ENCODE results near the gene LIF.
"Not testable (repeated sequence)": the region's sequence is repeated elsewhere in the genome, so short reads cannot be mapped to it uniquely, and the experiment has no call there.

LIF gene

DNA sequence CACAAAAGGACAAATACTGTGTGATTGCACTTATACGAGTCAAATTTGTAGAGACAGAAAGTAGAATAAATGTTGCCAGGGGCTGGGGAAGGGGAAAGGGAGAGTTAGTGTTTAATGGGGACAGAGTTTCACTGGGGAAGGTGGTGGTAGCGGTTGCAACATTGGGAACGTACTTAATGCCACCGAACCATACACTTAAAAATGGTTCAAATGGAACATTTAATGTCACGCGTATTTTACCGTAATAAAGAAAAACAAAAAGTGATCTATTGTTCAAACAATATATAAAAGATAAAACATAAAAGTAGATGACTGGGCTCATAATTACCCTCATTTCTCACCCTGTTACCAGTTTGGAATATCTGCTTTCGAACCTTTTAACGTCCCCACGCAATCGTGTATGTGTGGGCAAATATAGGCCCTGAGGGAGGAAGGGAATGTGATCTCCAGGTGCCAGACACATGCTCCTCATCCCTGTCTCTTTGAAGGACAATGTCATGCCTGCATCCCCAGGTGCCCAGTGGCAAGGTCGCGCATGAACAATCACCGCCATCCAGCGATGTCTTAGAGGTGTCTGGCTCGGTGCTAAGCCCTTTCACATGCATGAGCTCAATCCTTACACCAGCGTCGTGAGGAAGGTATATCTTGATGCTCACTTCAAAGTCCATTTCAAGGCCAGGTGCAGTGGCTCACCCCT is 35.3 kb downstream of the LIF start:
- no peak for DNase-seq

DNA sequence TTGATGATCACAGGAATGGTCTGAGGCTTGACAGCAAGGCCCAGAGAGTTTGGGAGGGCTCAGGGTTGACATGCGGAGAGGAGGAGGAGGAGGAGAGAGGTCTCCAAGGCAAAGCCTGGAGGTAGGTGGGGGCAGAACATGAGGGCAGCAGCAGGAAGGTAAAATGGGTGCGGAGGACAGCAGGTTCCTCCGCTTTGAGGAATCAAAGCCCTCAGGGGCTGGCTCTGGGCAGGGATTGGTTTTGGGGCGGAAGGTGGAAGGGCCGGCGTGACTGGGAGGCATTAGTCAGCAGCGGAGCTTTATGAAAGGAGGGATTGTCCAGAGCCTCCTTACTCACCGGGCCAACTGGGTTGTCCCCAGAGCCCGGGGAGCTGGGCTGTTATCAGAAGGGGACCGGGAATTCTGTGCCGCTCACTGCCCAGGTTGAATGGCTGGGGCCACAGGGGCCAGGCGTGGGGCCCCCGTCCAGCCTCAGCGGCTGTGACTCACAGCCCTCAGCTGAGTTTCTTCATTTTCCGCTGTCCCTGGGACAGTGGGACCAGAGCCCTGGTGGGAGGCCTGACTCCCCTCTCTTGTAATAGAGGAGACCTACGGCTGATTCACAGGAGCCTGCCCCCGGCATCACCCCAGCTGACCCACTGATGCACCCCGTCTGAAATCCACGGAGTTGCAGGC is 36.2 kb downstream of the LIF start:
- peak in 27 of 51 donors; percentile 8 to 76 (median 43) for DNase-seq

DNA sequence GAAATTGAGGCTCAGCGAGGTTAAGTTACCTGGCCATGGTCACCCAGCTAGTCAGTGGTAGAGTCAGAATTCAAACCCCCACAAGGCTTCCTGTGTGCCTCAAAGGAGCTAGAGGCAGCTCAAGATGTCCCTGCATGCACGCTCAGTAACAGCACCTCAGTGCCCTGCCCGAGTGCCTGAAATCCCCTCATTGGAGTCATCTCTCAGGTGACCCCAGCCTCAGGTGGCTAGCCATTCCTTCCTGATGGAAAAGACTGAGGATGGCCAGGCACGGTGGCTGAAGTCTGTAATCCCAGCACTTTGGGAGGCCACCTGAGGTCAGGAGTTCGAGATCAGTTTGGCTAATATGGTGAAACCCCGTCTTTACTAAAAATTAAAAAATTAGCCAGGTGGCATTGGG is 36.9 kb downstream of the LIF start:
- DNase-seq, result no peak

DNA sequence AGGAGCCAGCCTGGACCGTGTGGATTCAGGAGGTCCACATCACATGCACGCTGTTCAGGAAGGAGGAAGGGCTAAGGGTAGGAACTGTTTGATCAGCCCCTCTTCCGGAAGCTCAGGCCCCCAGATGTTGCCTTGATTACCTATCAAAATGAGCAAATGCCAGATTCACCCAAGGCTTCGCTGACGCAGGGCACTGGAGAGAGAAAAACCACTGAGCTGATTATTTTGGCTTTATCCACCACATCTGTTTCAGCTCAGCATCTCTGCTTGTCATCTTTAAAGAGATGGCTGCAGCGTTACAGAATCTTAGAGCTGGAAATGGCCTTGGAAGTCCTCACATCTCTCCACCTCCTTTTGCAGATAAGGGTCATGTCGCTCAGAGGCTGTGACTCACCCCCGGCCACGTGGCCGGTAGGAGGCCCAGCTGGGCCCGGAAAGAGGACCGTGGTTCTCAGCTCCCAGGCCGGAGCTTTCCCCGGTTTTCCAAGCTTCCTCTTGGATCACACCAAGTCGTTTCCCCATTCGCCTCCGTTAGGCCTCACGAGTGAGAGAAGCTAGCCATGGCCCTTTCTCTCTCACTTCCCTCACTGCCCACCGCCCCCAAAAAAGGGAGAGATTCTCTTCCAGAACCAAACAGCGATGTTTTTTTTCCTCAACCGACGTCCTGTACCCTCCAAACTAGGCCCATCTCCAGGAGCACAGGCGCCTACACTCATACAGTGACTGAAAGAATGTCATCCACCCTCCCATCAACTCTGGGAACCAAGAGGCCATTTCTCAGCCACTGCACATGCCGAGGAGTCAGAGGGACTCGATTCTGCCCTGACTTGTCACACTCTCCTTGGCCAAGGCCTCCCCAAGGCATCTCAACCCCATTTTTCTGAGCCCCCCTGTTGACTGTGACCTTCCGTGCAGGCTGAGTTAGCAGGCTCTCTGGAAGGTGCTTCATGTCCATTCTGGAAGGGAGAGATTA is 37.6 kb downstream of the LIF start:
- no peak for DNase-seq

DNA sequence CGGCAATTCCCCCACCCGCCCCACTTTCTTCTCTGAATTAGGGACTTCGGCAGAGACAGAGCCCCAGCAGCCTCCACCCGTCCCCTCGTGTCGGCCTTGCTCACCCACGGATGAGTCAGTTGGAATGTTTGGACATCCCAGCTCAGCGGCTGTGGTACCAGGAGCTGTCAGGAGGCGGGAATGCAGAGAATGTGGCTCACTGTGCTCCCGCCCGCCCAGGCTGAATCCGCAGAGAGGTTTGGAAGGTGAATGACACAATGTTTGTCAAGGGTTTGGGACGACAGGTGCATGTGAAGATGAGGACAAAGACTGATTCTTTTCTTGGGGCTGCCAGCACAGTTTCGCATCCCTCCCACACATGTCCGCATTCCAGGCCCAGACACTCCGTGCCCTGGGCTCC is 39.6 kb downstream of the LIF start:
- DNase-seq, result peak in 5 of 51 donors; percentile 5 to 51 (median 28)

DNA sequence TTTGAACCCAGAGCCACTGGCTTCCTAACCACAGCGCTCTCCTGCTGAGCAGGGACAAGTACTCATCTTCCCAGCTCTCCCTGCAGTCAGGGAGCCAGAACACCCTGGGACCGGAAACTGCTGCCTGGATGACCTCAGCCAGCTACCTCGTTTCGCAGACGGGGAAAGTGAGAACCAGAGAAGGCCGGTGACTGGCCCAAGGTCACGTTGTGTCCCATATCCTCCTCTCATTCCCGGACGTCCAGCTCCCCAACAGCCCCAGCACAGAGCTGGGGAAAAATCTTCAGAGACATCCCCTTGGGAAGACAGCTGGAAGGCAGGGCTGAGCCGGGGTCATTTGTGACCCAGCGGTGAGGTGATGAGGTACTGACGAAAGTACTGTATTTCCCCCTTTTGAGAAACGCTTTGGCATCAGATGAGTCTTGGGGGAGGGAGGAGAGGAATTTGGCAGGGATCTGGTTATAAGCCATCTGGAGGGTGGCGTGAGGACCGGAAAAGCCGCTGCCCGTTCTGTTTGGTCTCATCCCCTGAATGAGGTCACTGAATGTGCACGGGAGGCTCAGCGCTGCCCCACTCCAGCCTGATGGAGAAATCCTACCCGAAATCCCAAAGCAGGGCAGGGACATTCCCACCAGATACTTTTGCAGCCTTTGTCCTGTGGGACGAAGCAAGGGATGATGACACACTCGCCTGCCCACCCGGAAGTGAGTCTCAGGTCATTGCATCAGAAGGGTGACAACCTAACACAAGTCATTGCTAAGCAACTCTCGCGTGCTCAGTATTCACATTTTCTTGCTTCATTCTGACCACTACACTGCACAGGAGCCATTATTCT is 41.1 kb downstream of the LIF start:
- DNase-seq, result peak in 4 of 51 donors; percentile 22 to 62 (median 31)

DNA sequence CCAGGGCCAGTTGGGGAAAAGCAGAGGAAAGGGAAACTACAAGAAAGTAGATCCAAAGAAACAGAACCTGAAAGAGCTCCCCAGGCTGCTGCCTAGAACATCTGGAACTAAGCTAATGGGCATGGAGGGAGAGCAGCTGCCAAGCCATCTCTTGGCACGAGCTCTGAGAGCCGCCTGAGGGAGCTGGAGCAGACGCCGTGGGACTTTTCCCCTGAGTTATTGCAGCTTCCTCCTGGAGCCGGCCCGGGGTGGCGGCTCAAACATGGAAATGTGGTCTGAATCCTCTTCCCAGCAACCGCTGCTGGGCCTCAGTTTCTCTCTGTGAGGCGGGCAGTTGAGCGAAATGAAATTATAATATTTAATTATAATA is 41.8 kb downstream of the LIF start:
- peak in 15 of 51 donors; percentile 10 to 41 (median 25) for DNase-seq

DNA sequence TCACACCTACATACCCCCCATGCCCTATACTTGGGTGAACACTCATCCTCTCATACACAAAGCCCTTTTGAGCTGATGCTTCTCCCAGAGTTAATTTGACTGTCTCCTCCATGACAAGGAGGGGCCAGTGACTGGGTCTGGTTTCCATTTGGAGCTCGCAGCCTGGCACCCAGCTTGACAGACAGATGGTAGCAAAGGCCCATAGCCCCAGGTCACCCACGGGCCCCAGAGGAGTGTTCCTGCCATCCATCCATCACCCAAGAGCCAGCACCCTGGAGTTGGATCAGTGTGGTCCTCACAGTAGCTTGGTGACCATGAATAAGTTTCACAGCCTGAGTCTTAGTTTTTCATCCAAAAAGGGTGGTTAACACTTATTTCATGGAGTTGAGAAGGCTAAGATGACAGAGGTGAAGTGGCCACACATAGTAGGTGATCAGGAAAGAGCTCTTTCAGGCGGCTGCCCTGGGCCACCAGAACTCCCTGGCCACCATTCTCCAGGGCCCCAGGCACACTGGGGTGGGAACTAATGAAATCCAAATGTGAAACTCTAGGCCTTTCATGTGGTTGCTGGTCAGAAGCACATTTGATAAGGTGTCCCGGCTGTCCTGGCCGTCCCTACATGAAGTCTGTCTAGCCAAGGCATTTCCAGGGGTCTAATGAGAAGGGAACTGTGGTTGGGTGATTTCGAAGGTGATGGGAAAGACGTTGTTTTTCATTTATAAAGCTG is 42.4 kb downstream of the LIF start:
- no peak for DNase-seq

DNA sequence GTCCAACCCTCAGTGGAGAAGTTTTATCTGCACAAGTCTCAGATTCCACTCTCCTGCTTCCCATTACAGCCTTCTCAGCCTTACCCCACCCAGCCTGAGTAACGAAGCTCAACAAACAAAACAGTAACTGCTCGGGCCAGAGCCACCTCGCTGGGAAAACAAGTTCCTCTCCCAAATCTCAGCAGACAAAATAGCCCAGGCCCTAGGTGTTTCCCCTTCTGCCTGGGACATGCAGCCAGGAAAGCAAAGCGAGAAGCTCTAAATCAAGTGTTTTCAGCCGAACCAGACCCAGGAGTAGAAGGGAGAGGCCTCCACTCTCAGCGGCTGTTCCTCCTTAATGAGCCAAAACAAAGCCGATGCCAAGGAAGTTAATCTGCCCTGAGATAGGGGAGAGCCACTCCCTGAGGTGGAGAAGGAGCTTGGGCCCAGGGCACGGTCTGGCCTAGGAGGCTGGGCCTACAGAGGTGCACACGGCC is 44.0 kb downstream of the LIF start:
- DNase-seq, result no peak

DNA sequence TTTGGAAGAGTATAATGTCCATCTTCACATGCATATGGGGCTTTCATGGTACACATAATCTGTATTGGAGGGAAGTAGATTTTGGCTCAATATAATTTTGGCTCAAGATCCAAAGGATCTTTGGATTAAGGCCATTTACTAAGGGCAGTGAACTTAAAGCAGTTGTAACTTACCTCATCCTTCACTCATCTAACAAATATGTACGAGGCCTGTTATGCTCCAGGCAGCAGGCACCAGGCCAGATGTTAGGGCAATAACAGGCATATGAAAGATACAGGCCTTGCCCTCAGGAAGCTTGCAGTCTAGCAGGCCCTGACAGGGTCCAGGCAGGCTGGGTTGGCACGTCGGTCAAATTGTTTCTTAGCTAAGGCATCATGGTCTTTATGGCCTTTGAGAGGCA is 44.6 kb downstream of the LIF start:
- DNase-seq, result no peak

DNA sequence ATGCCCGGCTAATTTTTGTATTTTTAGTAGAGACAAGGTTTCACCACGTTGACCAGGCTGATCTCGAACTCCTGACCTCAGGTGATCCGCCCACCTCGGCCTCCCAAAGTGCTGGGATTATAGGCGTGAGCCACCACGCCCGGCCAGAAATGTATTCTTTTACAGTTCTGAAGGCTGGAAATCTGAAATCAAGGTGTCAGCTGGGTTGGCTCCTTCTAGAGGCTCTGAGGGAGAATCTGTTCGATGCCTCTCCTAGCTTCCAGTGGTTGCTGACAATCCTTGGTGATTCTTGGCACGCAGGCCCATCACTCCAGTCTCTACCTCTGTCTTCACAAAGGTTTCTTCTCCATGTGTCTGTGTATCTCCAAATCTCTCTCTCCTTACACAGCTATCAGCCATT is 45.7 kb downstream of the LIF start:
- not testable (repeated sequence) for DNase-seq

DNA sequence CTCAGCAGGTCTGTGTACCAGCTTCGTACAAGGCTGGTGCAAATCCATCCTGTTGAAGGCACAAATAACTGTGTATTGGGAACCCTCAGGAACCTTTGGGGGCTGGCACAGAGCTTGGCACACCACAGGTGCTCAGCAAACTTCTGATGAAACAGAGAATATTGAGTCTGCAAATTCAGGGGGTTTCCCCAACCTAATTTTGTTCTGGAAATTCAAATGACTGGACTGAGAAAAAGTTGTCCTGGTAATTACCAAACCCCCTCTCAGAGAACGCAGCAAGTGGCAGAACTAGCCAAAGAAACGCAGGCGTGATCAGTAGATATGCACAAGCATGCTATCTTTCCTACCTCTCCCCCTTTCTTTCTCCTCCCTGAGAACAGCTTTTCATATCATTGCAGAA is 47.6 kb downstream of the LIF start:
- no peak for DNase-seq

DNA sequence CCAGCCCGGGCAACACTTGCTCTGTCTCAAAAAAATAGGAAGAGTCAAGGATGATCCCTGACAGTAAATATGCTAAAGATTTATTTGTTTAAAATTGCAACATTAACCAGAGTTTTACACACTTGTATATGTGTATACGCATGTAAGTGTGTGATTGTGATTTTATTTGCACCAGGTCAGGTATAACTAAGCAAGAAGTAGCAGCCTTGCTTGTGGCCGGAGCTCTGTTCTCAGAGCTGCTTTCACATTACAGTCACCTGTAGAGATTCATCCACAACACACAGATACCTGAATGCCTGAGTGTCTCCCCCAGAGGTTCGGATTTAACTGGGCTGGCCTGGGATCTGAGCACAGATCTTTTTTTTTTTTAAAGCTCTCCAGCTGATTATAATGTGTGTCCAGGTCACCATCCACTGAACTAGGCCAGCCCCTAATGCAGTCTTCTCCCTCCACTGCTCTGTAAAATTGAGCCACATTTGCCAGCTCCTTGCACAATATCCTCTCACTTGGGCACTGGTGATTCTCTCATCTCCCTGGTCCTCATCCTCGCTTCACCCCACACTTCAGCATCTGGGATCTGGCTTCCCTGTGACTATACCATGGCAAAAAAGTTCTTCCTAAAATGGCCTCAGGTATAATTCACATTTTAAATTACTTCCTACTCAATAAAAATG is 48.3 kb downstream of the LIF start:
- no peak for DNase-seq

DNA sequence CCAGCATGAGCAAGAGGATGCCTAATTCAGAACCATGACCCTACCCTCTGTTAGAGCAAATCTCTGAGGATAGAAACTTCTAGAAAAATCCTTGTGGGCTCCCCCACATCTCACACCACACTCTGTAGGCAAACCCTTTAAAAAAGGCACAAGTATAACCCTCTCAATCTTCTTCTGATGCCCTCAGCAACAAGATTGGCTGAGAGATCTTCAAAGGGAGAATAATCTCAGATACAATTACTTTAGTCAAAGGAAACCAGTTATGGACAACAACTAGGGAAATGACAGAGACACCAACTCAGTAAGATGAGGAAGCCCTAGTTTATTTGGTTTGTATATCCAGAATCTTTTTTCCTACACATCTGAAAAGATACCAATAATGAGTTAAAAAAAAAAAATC is 49.2 kb downstream of the LIF start:
- DNase-seq, result no peak

DNA sequence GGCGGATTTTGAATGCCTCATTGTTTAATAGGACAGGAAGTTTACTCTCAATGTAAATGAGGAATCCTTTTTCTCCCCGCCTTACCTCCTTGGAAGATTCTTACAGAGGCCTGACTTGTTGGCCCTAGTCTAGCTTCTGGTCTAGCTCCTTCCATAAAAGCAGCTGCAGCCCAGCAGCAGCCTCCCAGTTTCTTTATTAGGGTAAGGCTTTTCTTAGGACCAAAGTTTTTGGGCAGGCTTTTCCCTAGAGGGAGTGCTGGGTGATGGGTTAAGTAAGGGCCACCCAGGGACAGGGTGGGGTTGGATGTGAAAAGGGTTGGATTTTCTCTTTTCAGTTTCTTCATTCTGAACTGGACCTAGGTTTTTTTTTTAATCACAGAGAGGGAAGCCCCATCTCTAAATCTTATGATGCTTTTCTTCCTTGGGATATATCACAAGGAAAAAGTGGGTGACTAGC is 49.7 kb downstream of the LIF start:
- DNase-seq, result no peak

DNA sequence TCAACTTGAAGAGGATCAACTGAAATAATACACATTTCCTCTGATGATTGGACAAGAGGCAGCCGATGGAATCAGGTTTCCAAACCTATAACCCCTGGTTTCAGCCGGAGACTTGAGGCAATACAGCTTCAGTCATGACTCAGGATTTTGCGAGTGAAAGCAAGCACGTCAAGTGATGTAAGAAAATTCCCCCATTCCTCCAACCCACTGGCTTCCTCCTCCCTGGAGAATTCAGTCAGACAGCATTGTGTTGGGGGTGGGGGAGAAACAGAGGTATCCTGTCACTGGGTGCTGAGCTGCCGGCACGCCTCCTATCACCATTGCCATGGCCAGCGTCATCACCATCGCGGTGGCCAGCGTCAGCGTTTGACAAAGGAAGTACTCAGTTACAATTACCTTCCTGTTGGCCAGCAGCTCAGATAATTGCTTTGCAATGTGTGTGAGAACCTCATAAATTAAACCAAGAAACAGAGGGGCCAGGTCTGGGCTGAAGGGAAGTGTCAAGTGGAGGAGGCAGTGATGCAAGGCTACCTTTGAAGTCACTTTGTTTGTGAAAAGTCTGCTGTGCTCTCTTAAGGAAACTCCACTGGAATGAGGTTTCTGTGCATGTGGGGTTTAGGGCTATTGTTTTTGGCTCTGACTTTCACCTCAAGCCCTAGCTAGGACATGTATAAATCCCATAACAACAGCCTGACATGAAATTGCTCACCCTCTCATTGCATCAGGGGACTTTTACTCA is 50.2 kb downstream of the LIF start:
- DNase-seq, result peak in 3 of 51 donors; percentile 16 to 37 (median 34)

DNA sequence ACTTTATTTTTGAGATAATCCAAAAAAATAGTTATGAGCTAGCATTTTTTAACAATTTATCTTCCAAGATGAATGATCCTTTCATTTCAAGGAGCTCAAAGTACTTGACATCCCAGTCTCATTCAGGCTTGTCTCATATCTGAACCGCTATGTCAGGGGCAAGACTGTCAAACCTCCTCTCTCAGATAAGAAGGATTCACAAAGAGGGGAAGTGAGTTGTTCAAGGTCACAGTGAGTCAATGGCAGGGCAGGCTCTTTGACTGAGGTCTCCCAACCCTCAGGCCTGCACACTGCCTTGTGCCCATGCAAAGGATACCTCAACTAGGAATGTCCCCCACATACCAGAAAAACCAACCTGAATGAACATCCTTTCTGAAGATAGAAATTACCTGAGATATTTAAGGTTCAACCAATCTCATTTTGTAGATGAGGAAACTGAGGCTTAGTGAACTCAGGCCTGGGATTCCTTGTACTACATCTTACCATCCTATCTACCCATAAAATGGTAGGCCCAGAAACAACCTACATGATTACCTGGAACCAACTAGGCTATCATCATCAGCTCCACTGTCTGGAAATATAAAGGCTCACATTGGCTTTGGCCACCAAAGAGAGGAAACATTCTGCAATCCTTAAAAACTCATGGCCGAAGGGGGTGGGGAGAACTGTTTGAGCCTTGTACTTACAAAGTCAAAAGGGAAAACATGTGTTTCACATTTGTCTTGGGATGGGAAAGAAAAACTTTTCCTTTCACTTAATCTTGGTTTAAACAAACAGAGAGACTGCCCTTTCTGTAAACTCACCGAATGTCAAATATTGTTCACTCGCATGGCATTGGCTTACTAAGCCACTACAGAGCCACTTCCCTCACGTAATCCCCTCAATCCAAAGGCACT is 51.1 kb downstream of the LIF start:
- no peak for DNase-seq
